ENCODE data around the gene POGLUT3.

Gene POGLUT3, protein sequence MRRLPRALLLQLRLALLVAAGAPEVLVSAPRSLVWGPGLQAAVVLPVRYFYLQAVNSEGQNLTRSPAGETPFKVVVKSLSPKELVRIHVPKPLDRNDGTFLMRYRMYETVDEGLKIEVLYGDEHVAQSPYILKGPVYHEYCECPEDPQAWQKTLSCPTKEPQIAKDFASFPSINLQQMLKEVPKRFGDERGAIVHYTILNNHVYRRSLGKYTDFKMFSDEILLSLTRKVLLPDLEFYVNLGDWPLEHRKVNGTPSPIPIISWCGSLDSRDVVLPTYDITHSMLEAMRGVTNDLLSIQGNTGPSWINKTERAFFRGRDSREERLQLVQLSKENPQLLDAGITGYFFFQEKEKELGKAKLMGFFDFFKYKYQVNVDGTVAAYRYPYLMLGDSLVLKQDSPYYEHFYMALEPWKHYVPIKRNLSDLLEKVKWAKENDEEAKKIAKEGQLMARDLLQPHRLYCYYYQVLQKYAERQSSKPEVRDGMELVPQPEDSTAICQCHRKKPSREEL

DNA sequence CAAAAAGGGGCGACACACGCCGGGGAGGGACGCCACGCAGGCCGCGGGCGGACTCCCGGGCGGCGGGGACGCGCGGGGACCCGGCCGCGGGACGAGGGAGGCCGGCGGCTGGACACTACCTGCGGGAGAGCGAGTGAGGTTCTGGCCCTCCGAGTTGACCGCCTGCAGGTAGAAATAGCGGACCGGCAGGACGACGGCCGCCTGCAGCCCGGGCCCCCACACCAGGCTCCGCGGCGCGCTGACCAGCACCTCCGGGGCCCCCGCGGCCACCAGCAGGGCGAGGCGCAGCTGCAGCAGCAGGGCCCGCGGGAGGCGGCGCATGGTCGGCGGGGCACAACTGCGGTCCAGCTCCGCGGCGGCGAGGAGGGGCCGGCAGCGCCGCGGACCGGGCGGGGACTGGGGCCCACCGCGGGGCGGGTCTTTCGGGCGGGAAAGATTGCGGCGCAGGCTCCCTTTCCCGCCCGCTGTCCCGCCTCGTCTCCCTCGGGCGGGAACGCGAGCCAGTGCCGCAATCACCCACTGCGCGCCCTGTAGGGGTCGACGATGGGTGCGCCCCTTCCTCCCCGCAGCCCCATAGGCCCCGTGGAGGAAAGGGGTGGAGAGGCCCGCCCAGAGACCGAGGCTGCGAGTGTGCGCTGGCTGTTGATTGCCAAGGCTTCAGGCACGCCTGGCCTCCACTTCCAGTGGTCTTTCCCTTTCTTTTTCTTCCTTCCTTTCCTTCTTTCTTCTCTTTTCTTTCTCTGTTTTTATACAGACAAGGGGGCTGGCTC, at the start of gene POGLUT3:
TSS of gene POGLUT3 (minus strand) at position 339 of the 770 bp plus-strand sequence. CDS start at position 321, 18 bp downstream.
- peak; percentile 10 for DNase-seq (ENCODE audit: low read depth)

DNA sequence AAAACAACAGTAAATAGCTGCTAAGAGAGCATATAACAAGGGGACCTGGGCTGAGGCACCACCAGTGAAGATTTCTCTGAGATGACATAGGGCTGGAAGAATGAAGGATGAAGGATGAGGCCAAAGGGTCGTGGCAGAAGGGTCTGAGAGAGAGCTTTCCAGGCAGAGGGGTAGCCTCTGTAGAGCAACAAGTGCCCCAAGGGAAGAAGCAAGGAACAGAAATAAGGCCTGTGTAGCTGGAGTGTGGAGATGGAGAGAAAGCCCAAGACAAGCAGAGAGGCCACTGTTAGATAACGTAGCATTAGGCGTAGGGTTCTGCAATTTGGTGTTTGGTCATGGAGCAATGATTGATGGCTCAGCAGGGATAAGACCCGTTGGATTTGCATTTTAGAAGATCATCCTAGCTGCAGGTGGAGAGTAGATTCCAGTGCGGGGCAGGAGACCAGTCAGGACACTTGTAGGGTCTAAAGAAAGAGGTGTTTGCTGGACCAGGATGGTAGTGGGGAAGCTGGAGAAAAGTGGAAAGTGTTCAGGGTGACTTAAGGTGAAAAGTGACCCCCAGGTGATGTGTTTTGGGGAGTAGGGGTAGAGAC, 47.8 kb upstream of the POGLUT3 start:
- DNase-seq (ENCODE audit: low read depth): no peak

DNA sequence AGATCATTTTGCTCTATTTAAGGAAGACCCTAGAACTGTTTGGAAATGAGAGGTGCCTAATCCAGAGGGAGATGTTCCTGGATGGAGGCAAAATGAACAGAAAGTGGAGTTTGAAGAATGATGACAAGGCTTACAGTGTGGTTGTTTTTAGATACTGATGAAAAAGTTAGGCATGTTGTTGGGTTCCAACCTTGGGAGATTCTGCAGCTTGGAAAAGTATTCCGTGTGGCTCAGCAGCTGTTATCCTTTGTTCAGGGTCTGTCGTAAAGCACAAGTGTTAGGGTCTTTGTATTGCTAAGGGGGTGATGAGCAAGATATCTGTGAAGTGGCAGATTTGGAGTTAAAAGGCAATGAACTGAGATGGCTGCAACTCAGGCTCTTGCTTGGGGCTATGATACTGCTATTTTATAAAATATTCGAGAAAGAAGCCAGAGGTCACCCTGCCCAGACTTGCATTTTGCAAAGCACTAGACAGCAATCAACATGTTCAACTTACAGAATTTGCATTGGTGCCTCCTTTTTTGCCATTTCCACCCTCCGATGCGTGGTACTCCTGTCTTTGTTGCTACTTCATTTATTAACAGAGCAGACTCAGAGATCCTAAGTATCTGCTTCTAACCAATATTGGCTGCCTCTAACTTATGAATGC, 45.3 kb upstream of the POGLUT3 start:
- no peak for DNase-seq (ENCODE audit: low read depth)

DNA sequence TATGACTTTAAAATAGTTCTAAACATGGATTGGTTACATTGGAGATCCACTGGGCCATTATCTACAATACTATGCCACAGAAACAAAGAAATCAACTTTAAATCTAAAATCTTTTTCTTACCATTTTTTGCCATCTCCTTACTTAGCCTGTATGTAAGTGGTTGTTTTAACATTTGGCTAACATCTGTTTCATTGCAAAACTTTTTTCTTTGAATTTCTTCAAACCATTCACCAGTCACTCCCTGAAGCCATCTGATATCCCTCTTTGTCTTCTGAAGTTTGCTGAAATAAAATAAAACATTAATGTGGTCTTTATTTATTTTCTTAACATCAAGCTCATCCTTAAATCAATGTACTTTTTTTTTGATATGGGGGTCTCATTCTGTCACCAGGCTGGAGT, 43.3 kb upstream of the POGLUT3 start:
- no peak for DNase-seq (ENCODE audit: low read depth)

DNA sequence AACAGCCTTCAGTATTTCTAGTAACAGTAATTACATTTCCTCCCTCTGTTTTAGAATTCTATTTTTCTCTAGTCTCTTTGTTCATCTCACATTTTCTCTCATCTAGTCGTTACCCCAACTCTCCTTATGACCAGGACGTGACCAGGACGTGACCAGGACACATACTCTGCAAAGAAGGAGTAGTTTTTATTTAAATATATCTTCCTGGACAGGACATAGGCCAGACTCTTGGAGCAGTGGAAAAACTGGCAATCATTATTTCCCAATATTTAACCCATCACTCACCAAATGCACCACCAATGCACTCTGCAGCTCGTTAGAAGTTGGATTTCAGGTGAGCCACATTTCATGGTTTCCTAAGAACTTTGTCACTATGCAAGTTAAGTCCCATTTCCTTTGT, 40.3 kb upstream of the POGLUT3 start:
- no peak for DNase-seq (ENCODE audit: low read depth)

DNA sequence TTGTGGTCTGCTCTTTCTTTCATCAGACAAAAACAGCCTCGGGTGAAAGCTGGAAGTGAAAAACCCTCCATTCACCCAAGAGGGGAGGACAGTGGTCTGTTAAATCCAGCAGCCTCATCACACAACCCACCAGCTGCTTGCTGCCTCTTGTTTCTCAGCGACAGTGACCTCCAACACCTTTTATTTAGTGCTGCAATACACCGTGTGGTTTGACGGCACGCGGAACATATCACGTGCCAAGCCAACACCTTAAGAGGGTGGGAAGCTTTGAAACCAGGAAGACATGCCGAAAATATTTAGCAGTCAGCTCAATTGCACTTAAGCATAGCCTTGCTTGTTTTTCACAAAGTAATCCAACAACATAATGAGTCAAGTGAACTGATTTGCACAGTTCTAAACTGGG, 39.8 kb upstream of the POGLUT3 start:
- no peak for DNase-seq (ENCODE audit: low read depth)

DNA sequence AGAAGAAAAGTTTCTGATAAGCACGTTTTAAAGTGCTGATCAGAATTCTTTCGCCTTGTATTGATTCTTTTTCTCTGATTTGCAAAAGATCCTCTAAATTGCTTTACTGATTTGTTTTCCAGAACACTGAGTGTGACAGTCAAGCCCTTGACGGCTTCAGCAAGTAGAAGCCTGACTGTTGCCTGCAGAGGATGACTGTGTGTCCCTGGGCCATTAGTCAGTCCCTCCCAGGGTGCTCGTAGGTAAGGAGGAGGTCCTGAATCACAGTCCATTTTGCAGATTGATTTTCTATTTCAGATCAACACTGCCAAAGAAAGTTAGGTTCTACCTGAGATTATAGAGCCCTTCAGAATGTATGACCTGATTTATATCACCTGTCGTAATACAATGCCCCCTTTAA, 38.6 kb upstream of the POGLUT3 start:
- DNase-seq (ENCODE audit: low read depth): no peak

DNA sequence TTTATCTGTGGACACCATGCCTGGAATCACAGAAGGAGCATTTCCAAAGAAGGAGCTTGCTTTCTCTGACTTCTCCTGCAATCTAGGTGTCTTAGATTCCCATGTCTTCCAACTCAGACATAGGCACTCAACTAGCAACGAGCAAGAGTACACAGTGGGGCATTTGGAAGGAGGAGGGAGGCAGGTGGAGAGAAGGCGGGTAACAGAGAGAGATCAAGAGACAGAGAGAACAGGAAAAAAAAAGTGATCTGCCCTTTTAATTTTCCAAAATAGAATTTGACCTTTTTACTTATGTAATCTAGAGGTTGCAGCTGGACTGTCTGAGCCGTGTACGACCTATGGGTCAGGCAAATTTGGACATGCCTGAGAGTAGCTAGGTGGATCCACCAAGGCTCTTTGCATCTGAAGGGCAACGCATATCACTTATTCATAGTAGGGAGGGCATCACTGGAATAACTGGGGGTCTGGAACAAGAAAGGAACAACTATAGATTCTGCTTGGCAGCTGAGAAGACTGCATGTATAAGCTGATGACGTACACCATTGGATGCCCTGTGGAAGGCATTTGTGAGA, 37.3 kb upstream of the POGLUT3 start:
- DNase-seq (ENCODE audit: low read depth): no peak

DNA sequence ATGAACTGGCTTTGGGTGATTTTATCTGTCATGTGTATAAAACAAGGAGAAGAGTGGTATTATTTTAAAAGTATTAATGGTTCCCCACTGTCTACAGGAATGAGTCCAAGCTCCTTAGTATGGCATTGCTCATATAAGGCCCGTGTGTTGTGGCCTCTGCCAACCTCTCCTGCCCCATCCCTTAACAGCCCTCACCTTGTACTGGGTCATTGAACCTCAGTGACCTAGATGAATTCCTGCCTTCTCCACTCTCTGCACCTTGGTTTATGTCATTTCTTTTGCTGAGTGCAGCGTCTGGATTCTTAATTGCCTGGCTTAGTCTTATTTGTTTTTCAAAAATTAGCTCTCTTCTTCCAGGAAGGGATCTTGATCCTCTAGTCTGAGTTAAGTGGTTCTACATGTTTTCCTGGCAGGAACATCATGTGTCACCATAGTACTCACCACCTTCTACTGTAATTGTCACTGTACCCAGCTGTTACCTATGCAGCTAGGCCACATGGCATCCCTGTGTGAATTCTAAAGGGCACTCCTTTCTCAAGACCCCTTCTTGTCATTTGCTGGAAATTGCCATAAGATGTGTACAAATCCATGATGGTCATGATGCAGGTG, 36.2 kb upstream of the POGLUT3 start:
- DNase-seq (ENCODE audit: low read depth): no peak

DNA sequence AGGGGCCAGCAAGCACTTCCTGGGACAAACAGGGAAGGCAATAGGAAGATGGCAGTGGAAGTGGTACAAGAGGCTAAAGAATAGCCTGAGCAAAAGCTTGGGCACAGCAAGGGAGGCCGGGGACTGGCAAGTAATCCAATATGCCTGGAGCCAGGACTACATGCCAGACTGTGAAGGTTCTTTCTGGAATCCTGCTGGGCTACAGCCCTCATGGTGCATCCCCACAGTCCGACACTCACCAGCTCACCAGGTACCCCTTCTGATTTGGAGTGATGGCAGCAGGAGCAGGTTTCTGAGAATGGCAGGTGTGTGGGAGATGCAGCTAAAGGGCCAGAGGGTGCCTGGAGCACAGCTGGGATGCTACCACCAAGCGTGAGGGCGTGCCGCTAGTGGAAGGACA, 32.2 kb upstream of the POGLUT3 start:
- no peak for DNase-seq (ENCODE audit: low read depth)

DNA sequence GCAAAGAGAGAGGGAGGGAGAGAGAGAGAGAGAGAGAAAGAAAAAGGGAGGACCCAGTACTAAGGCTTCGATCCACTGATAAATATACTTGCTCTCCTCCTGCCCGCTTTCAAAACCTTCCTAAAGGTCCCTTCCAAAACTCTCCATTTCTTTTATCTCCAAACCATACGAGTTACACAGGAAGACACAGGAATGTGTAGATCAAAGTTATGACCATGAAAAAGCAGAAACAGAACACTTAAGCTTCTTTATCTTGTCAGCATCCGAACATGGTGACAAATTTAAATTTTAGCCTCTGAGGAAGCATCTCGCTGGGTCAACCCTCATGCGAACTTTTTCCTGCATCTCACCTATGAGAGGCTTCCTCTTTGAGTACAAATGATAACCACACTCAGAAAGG, 29.2 kb upstream of the POGLUT3 start:
- DNase-seq (ENCODE audit: low read depth): no peak

DNA sequence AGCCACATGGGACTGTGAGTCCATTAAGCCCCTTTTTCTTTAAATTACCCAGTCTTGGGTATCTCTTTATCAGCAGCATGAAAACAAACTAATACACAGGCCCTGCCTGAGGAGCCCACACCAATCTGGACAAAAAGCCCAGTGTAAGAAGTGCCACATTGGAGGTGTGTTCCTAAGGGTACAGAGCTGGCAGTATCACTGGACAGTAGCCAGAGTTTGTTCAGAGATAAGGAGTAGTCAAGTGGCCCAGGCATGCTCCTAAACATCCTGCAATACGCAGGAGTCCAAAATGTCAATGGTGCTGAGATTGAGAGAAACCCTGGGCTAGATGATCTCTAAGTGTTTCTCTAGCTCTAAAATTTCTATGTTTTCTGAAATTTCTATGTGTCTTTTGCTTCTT, 27.0 kb upstream of the POGLUT3 start:
- DNase-seq (ENCODE audit: low read depth): no peak

DNA sequence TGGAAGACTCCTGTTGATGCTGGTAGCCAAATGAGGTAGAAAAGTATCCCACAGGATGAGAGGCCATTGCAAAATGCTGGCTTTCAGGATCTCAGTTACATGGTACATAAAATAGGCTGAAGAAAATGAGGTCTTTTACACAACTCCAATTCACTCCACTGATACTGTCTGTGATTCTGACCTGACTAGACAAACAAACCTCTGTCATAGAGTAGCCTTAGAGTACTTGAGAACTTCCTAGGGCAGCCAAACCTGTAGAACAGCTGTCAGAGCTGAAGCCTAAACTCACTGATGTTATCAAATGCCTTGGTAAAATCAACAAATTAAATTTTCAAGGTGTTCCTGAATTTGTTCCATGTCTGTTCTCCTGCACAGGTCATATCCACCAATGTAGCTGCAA, 26.2 kb upstream of the POGLUT3 start:
- DNase-seq (ENCODE audit: low read depth): no peak

DNA sequence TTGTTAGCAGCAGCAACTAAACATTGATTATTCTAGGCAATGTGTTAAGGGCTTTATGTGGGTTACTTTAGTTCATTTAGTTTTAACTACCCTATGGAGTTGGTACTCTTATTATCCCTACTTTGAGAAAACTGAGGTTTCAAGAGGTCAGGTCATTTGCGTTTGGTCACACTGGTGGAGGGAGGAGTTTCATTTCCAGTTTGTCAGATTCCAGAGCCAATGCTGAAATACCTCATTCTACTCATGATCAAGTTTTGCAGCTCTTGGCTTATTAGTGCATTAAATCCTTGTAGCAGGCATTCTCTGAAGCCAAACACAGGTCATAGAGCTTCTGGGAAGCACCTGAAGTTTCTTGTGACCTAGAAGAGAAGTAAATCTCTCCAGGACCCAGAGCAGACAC, 24.1 kb upstream of the POGLUT3 start:
- DNase-seq (ENCODE audit: low read depth): no peak

DNA sequence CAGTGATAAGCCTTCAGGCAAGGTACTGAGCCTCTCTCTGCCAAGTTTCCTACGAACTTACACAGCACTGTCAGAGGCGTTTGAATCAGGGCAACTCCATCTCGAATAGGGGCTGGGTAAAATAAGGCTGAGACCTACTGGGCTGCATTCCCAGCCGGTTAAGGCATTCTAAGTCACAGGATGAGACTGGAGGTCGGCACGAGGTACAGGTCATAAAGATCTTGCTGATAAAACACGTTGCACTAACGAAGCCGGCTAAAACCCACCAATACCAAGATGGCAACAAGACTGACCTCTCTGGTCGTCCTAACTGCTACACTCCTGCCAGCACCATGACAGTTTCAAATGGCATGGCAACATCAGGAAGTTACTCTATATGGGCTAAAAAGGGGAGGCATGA, 20.4 kb upstream of the POGLUT3 start:
- DNase-seq (ENCODE audit: low read depth): no peak

DNA sequence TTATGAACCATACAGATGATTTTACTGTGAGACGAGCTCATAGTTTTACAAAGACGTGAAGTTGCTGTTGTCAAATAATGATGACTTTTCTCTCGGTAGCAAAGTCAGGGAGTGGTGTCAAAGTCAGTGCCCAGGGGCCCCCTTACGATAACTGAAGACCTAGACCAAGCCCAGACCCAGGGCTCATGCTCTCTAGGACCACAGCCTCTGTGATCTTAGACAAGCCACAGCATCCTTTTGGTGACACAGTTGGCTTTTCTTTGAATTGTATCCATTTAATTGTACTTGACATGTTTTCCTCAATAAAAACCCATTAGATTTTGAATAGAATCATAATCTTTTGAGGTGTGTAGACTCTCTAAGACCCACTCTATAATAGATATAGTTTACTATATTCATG, 17.9 kb upstream of the POGLUT3 start:
- no peak for DNase-seq (ENCODE audit: low read depth)

DNA sequence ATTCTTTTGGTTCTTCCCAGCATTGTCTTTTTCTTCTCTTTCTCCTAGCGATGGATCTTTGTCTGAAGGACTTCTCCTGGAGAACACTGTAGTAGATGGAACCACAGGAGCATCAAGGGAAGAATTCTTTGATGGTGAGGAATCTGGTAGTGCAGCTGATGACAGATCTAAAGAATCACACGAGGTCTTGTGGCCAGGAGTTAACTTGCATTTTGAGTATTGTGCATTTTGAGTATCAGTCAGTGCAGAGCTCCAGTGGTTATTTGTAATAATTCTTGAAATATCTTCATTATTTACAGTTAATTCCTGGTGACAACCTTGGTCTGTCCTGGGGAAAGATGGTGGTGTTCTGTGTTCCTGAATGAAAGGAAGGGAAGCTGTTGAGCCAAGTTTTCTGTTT, 14.5 kb upstream of the POGLUT3 start:
- no peak for DNase-seq (ENCODE audit: low read depth)

DNA sequence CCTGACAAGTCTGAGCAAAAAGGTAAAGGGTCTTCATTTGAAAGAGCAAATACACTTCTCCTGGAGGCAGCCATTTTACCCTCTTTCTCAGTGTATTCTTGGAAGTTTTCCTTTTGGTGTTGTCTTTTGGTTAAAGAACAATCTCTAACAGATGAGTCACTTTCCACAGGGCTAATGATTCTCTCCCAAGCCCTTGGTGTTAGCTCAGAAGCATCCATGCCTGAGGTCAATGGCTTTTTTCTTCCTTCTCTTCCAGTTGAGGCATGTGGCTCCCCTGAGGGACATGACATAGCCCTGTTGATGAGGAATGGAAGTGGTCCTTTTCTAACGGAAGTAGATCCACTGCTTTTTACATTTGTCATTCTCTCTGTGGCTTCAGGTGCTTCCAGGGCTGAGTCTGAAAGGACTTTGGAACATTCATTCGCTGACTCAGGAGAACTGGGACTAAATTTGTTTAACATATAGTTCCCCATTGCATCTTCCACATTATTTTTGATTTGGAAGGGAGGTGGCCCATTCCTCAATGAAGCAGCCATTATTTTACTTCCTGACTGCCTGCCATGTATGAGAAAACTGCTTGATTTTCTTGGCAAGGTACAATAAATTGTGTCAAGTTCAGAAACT, 13.8 kb upstream of the POGLUT3 start:
- no peak for DNase-seq (ENCODE audit: low read depth)

DNA sequence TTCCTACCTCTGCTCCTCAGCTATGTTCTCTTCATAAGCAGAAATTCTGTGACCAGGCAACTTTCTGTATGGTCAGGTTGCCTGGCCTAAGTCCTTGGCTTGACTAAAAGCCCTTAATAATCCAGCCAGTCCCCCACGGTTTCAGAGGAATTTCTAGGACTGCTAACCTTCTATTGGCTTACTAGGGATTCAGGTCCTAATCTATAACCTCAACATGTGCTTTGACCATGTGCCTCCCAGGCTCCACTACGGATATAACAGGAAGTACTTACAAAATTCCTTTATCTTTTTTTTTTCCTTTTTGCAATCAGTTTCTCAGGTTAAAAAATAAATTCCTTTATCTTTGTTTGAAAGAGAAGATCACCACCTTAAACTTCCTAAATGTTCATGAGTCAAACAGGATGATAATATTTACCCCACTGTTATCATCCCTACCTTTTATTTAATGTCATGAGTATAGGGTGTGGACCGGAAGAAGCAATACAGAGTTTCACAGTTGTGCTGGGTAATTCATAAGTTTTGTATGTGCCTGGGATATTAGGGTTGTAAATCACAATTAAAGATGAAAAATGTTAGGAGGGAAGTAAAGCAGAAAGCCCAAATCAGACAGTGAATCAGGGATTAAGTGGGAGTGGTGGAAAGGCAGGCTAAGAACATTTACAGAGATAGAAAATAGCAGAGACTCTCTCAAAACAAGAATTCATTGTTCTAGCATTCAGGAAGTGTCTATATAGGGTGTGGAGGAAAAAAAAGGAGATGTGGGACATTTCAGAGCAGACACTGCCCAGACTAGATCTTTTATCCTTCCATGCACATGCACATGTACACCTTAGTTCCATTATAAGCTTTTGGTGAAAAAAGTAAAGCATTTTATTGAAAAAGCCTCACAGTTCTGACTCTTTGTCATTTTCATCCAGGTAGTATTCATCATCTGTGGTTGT, 10.7 kb upstream of the POGLUT3 start:
- DNase-seq (ENCODE audit: low read depth): no peak

DNA sequence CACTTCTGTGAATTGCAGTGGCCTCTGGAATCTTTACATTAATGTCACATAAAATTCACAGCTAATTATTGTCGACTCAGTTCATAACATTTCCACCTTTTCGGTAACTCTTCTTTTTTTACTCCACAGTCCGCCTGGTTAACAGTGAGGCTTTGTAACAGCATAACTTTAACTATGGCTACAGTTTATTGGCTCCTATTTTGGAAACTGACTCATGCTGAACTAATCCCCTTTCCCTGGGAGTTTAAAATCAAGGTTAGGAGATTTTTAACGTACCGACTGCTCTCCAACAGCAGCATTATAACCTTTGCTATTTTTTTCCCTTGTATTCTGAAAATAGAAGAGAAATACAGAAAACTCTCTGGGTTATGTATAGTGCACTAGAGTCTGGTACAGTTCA, 3.2 kb upstream of the POGLUT3 start:
- DNase-seq (ENCODE audit: low read depth): no peak
